ENCODE measurements around the gene LRRN4.

The LRRN4 gene

DNA sequence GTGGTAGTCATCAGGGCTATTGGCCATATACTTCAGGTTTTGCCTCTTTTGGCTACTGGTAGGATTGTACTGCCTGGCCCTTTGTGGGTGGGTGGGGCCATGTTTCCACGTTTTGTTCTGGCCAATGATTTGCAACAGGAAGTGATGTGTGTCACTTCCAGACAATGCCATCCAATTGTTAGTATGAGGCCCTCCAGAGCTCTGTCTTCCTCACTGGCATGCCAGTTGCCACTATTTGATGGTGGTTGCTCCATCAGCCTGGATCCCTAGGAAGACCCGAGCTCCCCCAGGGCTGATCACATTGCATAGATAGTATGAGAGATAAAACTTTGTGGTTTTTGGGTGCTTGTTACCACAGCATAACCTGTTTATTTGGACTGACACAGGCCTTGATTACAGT is 7.7 kb upstream of the LRRN4 start:
- H3K4me3 ChIP-seq (ENCODE audit: low read length): no peak overlapping the region
- no peaks in the 10 kb centered on the region for H3K9me3 ChIP-seq (ENCODE audit: insufficient read depth, low read length)
- TF ChIP-seq EZH2phosphoT487 (IDR thresholded peaks at IDR 0.05; ENCODE audit: low read depth): no peak
- TF ChIP-seq, protein P1, sequence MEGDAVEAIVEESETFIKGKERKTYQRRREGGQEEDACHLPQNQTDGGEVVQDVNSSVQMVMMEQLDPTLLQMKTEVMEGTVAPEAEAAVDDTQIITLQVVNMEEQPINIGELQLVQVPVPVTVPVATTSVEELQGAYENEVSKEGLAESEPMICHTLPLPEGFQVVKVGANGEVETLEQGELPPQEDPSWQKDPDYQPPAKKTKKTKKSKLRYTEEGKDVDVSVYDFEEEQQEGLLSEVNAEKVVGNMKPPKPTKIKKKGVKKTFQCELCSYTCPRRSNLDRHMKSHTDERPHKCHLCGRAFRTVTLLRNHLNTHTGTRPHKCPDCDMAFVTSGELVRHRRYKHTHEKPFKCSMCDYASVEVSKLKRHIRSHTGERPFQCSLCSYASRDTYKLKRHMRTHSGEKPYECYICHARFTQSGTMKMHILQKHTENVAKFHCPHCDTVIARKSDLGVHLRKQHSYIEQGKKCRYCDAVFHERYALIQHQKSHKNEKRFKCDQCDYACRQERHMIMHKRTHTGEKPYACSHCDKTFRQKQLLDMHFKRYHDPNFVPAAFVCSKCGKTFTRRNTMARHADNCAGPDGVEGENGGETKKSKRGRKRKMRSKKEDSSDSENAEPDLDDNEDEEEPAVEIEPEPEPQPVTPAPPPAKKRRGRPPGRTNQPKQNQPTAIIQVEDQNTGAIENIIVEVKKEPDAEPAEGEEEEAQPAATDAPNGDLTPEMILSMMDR (IDR thresholded peaks at IDR 0.05; ENCODE audit: low read depth, low read length): no peak
- no peak overlapping the region for H3K9ac ChIP-seq (ENCODE audit: low read length)
- no peaks in the 10 kb centered on the region for H3K4me1 ChIP-seq (ENCODE audit: low read length)
- no peak overlapping the region for H3K4me2 ChIP-seq (ENCODE audit: low read length)
- peaks cover 30% of the 10 kb centered on the region for H3K27me3 ChIP-seq (ENCODE audit: low read depth, low read length)
- no peaks in the 10 kb centered on the region for H3K36me3 ChIP-seq (replicated peaks; ENCODE audit: low read depth, low read length)
- H3K79me2 ChIP-seq (ENCODE audit: low read length): no peaks in the 10 kb centered on the region
- H3K27ac ChIP-seq (ENCODE audit: low read length): no peak overlapping the region
- H2AFZ ChIP-seq (ENCODE audit: low read depth, low read length): no peak overlapping the region
- no peaks in the 10 kb centered on the region for H4K20me1 ChIP-seq (ENCODE audit: insufficient read depth, low read length)

DNA sequence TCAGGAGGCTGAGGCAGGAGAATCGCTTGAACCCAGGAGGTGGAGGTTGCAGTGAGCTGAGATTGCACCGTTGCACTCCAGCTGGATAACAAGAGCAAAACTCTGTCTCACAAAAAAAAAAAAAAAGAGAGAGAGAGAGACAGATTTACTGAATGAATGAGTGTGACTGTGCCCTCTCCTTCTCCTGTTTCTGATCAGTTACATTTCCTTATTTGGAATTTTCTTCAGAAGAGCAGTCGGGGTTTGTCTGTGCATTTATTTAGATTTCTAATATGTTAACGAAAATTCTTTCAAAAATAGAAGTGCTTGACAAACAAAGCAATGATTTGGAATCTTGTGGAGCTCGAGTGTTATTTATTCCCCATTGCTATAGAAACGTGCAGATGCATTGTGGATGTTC is 6.4 kb upstream of the LRRN4 start:
- H3K9me3 ChIP-seq (ENCODE audit: insufficient read depth, low read length): no peaks in the 10 kb centered on the region
- no peak for TF ChIP-seq EZH2phosphoT487 (IDR thresholded peaks at IDR 0.05; ENCODE audit: low read depth)
- TF ChIP-seq, protein P1 (IDR thresholded peaks at IDR 0.05; ENCODE audit: low read depth, low read length): no peak

DNA sequence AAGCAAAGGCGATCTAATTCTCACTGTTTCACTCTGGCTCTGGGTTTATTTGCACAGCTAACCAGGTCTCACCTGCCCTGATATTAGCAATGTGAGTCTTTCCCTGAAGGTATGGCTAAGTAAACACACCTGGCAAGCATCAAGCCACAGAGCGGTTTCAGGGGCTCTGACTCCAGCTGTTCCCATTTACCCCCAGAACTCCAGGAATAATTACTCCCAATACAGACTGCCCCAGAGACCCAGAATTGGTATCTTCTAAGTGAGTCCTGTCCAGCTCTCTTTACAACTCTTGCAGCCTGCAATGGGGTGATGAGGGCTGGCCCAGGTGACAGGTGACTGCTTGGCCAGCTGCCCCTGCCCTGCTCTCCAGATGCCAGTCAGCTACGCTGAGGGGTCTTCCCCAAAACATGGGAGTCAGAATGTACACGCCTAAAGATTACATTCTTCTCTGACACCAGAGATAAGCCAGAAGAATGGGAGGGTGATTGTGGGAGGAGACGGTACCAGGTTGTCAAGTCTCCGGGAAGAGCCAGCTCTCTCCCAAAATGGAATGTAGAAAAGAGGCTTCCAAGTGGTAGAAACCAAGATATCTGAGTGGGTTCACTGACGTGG is 4.9 kb upstream of the LRRN4 start:
- Histone ChIP-seq H3K36me3 (replicated peaks; ENCODE audit: low read depth, low read length) (no peaks in the 10 kb centered on the region), H3K9ac (ENCODE audit: low read length) (no peak overlapping the region), H3K4me2 (ENCODE audit: low read length) (no peak overlapping the region), H3K4me1 (ENCODE audit: low read length) (no peaks in the 10 kb centered on the region), H2AFZ (ENCODE audit: low read depth, low read length) (no peak overlapping the region), H3K27ac (ENCODE audit: low read length) (no peak overlapping the region), H4K20me1 (ENCODE audit: insufficient read depth, low read length) (no peaks in the 10 kb centered on the region), H3K9me3 (ENCODE audit: insufficient read depth, low read length) (no peaks in the 10 kb centered on the region), H3K27me3 (ENCODE audit: low read depth, low read length) (peaks cover 27% of the 10 kb centered on the region), H3K4me3 (ENCODE audit: low read length) (no peak overlapping the region), H3K79me2 (ENCODE audit: low read length) (no peaks in the 10 kb centered on the region)
- no peak for TF ChIP-seq EZH2phosphoT487 (IDR thresholded peaks at IDR 0.05; ENCODE audit: low read depth)
- TF ChIP-seq, protein P1 (IDR thresholded peaks at IDR 0.05; ENCODE audit: low read depth, low read length): no peak

More for the DNA sequence above, 6.4 kb upstream of the LRRN4 start:
- no peaks in the 10 kb centered on the region for H3K79me2 ChIP-seq (ENCODE audit: low read length)
- peaks cover 27% of the 10 kb centered on the region for H3K27me3 ChIP-seq (ENCODE audit: low read depth, low read length)
- no peaks in the 10 kb centered on the region for H3K36me3 ChIP-seq (replicated peaks; ENCODE audit: low read depth, low read length)
- H2AFZ ChIP-seq (ENCODE audit: low read depth, low read length): no peak overlapping the region
- H4K20me1 ChIP-seq (ENCODE audit: insufficient read depth, low read length): no peaks in the 10 kb centered on the region
- no peak overlapping the region for H3K4me2 ChIP-seq (ENCODE audit: low read length)
- no peak overlapping the region for H3K4me3 ChIP-seq (ENCODE audit: low read length)
- no peak overlapping the region for H3K27ac ChIP-seq (ENCODE audit: low read length)
- no peak overlapping the region for H3K9ac ChIP-seq (ENCODE audit: low read length)
- H3K4me1 ChIP-seq (ENCODE audit: low read length): no peaks in the 10 kb centered on the region

DNA sequence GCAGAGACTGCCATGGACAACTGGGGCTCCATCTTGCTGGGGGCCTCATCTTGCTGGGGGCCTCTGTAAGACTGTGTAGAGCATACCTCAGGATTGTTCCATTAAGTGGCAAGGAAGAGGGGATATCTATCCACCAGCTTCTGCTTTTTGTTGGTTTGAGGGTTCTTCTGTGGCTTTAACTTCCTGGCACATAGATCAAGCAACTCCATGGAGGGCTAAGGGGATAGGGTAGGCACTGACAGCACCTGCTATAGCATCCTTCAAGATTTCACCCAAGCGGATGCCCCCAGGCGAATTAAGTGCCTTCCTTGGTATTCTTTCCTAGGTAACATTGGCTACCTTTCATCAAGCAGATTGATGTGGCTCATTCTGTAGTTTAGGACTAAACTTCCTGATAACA is 3.8 kb upstream of the LRRN4 start:
- Histone ChIP-seq H3K9me3 (ENCODE audit: insufficient read depth, low read length) (no peaks in the 10 kb centered on the region), H3K4me3 (ENCODE audit: low read length) (no peak overlapping the region), H3K27ac (ENCODE audit: low read length) (no peak overlapping the region), H3K4me2 (ENCODE audit: low read length) (no peak overlapping the region), H3K79me2 (ENCODE audit: low read length) (no peaks in the 10 kb centered on the region), H3K4me1 (ENCODE audit: low read length) (no peaks in the 10 kb centered on the region), H3K36me3 (replicated peaks; ENCODE audit: low read depth, low read length) (no peaks in the 10 kb centered on the region), H3K9ac (ENCODE audit: low read length) (no peak overlapping the region), H3K27me3 (ENCODE audit: low read depth, low read length) (peaks cover 27% of the 10 kb centered on the region), H4K20me1 (ENCODE audit: insufficient read depth, low read length) (no peaks in the 10 kb centered on the region), H2AFZ (ENCODE audit: low read depth, low read length) (no peak overlapping the region)
- TF ChIP-seq, protein P1 (IDR thresholded peaks at IDR 0.05; ENCODE audit: low read depth, low read length): no peak
- no peak for TF ChIP-seq EZH2phosphoT487 (IDR thresholded peaks at IDR 0.05; ENCODE audit: low read depth)
